Inflammatory macrophage treated with lipopolysaccharide for 4 hours (primary cell): Measurements from ENCODE around the gene PLAAT2.

Source experiments
- DNase-seq: peaks from one replicate; pipeline ENCODE4 v3.0.0-alpha.2; 2020

PLAAT2 gene

GRCh38 chr11:63512816-63513215, 50.4 kb downstream of the PLAAT2 start:
- no peak for DNase-seq

- no peak for DNase-seq
These were observed 52.0 kb downstream of the PLAAT2 start for GRCh38 chr11:63511048-63511748.

- DNase-seq, result no peak
These were observed 52.7 kb downstream of the PLAAT2 start for GRCh38 chr11:63510360-63511047.

GRCh38 chr11:63508745-63509144, 54.4 kb downstream of the PLAAT2 start:
- DNase-seq, result no peak

GRCh38 chr11:63508009-63508408, 55.2 kb downstream of the PLAAT2 start:
- DNase-seq, result peak; percentile 64

GRCh38 chr11:63507511-63507910, 55.7 kb downstream of the PLAAT2 start:
- DNase-seq, result no peak

- no peak for DNase-seq
These were observed 56.3 kb downstream of the PLAAT2 start for GRCh38 chr11:63506876-63507275.

- peak; percentile 43 for DNase-seq
These were observed 57.2 kb downstream of the PLAAT2 start, which contains the start of gene LGALS12 for GRCh38 chr11:63505857-63506528. Gene LGALS12, plus strand, starts transcription at chr11:63506084. Its CDS starts 375 bp downstream, at chr11:63506459.

- DNase-seq, result peak; percentile 39
These were observed 58.1 kb downstream of the PLAAT2 start for GRCh38 chr11:63504933-63505586.

- DNase-seq, result no peak
These were observed 59.1 kb downstream of the PLAAT2 start for GRCh38 chr11:63504054-63504453.

GRCh38 chr11:63503492-63503891, 59.7 kb downstream of the PLAAT2 start:
- DNase-seq, result peak; percentile 75
